A549 (cell line): Measurements from ENCODE around the gene TOMM20. TPM values are rescaled to one million over a fixed set of nuclear protein-coding genes. Genes with fewer than 3 reads are reported as not detected.

Experiments used
- ATAC-seq, 2 experiments: fragments of 200-7000 bp in 1 of 2; fragments of >200 bp in 1 of 2; cut with Nextera tagmentation in 1 of 2; cut with Tn5 transposase in 1 of 2; 3 replicates each; pipeline versions ENCODE4 v1.8.0 to v1.9.1; 2018 to 2020; ENCODE audit warnings: mild to moderate bottlenecking in 1 of 2, moderate library complexity in 1 of 2
- CTCF ChIA-PET: fragments of 300-600 bp; sonication (Branson Sonifier 250); formaldehyde crosslinking; extraction: SDS; loops from one replicate; lab custom pipeline; 2021; ENCODE audit warnings: antibody characterized with exemption, inconsistent platforms; lab: Yijun Ruan, JAX
- POLR2A ChIA-PET: fragments of 350-600 bp; formaldehyde crosslinking; extraction: SDS; loops from one replicate; lab custom pipeline; 2021; ENCODE audit warnings: antibody characterized with exemption, inconsistent platforms; lab: Yijun Ruan, JAX
- DNase-seq, 2 experiments: peaks; one replicate each; pipeline versions ENCODE4 v3.0.0 to v3.0.0-alpha.2; 2011 to 2016; ENCODE audit warnings: low read depth in 1 of 2, low spot score in 1 of 2
- FAIRE-seq: peaks from 2 replicates; lab custom pipeline; 2011; peaks lifted over from hg19 to GRCh38; lab: Jason Lieb, UNC
- H3K27ac ChIP-seq, 2 experiments: fragments of >200 bp; sonication (Bioruptor Twin); formaldehyde crosslinking; 3 replicates each; pipeline ENCODE4 v1.5.1; 2016 to 2017
- H3K4me1 ChIP-seq: fragments of >200 bp; sonication (Bioruptor Twin); formaldehyde crosslinking; 3 replicates; pipeline ENCODE4 v1.6.1; 2016
- H3K4me2 ChIP-seq: fragments of >200 bp; sonication (Bioruptor Twin); formaldehyde crosslinking; 3 replicates; pipeline ENCODE4 v1.6.1; 2016
- H3K4me3 ChIP-seq: fragments of >200 bp; sonication (Bioruptor Twin); formaldehyde crosslinking; 3 replicates; pipeline ENCODE4 v1.5.1; 2016
- H3K9me3 ChIP-seq: fragments of >200 bp; sonication (Bioruptor Twin); formaldehyde crosslinking; 3 replicates; pipeline ENCODE4 v1.6.1; 2016
- BCL3 ChIP-seq: fragments of >200 bp; sonication (Bioruptor Twin); formaldehyde crosslinking; IDR thresholded peaks from 3 replicates; pipeline ENCODE4 v1.6.1; 2016
- BHLHE40 ChIP-seq: IDR thresholded peaks from 2 replicates; pipeline ENCODE4 v1.6.1; 2012; ENCODE audit warnings: low read depth, low read length, inconsistent platforms
- ESRRA ChIP-seq: fragments of 150-350 bp; IDR thresholded peaks from 2 replicates; pipeline ENCODE4 v1.6.1; 2014; ENCODE audit warnings: mild to moderate bottlenecking, low read length, borderline replicate concordance
- HMGXB4 ChIP-seq: fragments of 250-450 bp; sonication (Bioruptor Pico); IDR thresholded peaks from 2 replicates; pipeline ENCODE4 v1.5.0; 2021; ENCODE audit warnings: mild to moderate bottlenecking, moderate library complexity, borderline replicate concordance
- HOXA7 ChIP-seq: fragments of 250-450 bp; sonication (Bioruptor Pico); IDR thresholded peaks from 2 replicates; pipeline ENCODE4 v1.5.0; 2020; ENCODE audit warnings: mild to moderate bottlenecking, moderate library complexity
- HOXB13 ChIP-seq: fragments of 250-450 bp; sonication (Bioruptor Pico); IDR thresholded peaks from 2 replicates; pipeline ENCODE4 v1.5.0; 2020; ENCODE audit warnings: low read depth, mild to moderate bottlenecking, moderate library complexity
- JUN ChIP-seq, 2 experiments: fragments of >200 bp; sonication (Bioruptor Twin); formaldehyde crosslinking; IDR thresholded peaks; 2 replicates in 1 of 2; 3 replicates in 1 of 2; pipeline ENCODE4 v1.6.1; 2016 to 2017
- KDM5A ChIP-seq: fragments of 200-600 bp; sonication (generic); IDR thresholded peaks from 2 replicates; pipeline ENCODE4 v1.6.1; 2016; ENCODE audit warnings: antibody characterized with exemption, mild to moderate bottlenecking
- MYC ChIP-seq: IDR thresholded peaks from 2 replicates; pipeline ENCODE4 v1.6.1; 2012; ENCODE audit warnings: mild to moderate bottlenecking, inconsistent platforms, low read length, improper control_type of control experiment, borderline replicate concordance
- PBX3 ChIP-seq: IDR thresholded peaks from 2 replicates; pipeline ENCODE4 v1.6.1; 2012
- RNF2 ChIP-seq: fragments of 200-600 bp; sonication (generic); IDR thresholded peaks from 2 replicates; pipeline ENCODE4 v1.6.1; 2016; ENCODE audit warnings: low read depth, mild to moderate bottlenecking, antibody characterized with exemption, moderate library complexity, borderline replicate concordance
- SREBF2 ChIP-seq: fragments of 450-650 bp; IDR thresholded peaks from 2 replicates; pipeline ENCODE4 v1.6.1; 2014; ENCODE audit warnings: mild to moderate bottlenecking, moderate library complexity
- TFCP2L1 ChIP-seq: fragments of 250-450 bp; sonication (Bioruptor Pico); IDR thresholded peaks from 2 replicates; pipeline ENCODE4 v1.5.0; 2021; ENCODE audit warnings: mild to moderate bottlenecking
- ZC3H11A ChIP-seq: fragments of 450-650 bp; IDR thresholded peaks from 2 replicates; pipeline ENCODE4 v1.6.1; 2014; ENCODE audit warnings: antibody characterized with exemption, mild to moderate bottlenecking
- WGBS: methylation state at CpG from one replicate; pipeline ENCODE4 v1.1.6; 2017; ENCODE audit errors: missing lambda C conversion rate; 5-methylcytosine and 5-hydroxymethylcytosine counted together
- polyA plus RNA-seq, 4 experiments: library from polyadenylated mRNA; depleted of rRNA in 3 of 4; stranded (reverse); fragments of >200 nt; fragmentation: RNase III in 1 of 4; extraction: RNeasy Plus Mini Kit Qiagen cat#74134 plus additional on column Dnase treatment in 1 of 4; gene quantifications; 2 replicates in 3 of 4; 3 replicates in 1 of 4; pipeline ENCODE4 v1.2.3, GENCODE V29; 2011 to 2017

Gene TOMM20
- polyA plus RNA-seq, 2 of the 4 experiments (the other 2 are of a cell fraction): 112 to 122 TPM

GRCh38 chr1:235111107-235111506, 17.5 kb downstream of the TOMM20 start:
- 94% methylated on average over 3 of the region's 3 CpGs for WGBS
- peaks cover 15% of the 10 kb centered on the region; the same call in 2 of the 3 replicates for H3K4me1 ChIP-seq
- CTCF ChIA-PET: no interaction called here
- H3K4me2 ChIP-seq: no peak overlapping the region
- H3K4me3 ChIP-seq: no peak overlapping the region
- POLR2A ChIA-PET: no interaction called here
- FAIRE-seq: no peak
- no peak overlapping the region for H3K27ac ChIP-seq
- TF ChIP-seq KDM5A (no peak), JUN (IDR thresholded peaks at IDR 0.05) (no peak)
- TF ChIP-seq, all 56 proteins: peak for 0
- no peaks in the 10 kb centered on the region for H3K9me3 ChIP-seq
- ATAC-seq (no peak), DNase-seq (no peak)

- FAIRE-seq: no peak
- peaks cover 20% of the 10 kb centered on the region; the same call in 2 of the 3 replicates for H3K4me1 ChIP-seq
- CTCF ChIA-PET: interaction anchor here (1.4 to 1.6 kb wide), 2 partner anchors 16 to 622 kb away, joined by 5 to 6 read pairs; no protein-coding TSS in a partner anchor
- 97% methylated on average over 11 of the region's 11 CpGs for WGBS
- no peak for TF ChIP-seq HMGXB4
- TF ChIP-seq RNF2: no peak
- TF ChIP-seq MYC: no peak
- TF ChIP-seq PBX3: no peak
- no peak for TF ChIP-seq ESRRA
- no peak for TF ChIP-seq BHLHE40
- TF ChIP-seq, all 56 proteins: peak for 0
- ATAC-seq (no peak), DNase-seq (no peak)
- Histone ChIP-seq H3K4me3 (no peak overlapping the region), H3K4me2 (no peak overlapping the region), H3K27ac (no peak overlapping the region), H3K9me3 (no peaks in the 10 kb centered on the region)
- POLR2A ChIA-PET: no interaction called here
These were observed 19.8 kb downstream of the TOMM20 start for GRCh38 chr1:235108876-235109275.

GRCh38 chr1:235108185-235108593, 20.4 kb downstream of the TOMM20 start:
- ChIA-PET CTCF (interaction anchor here (0.6 to 2.1 kb wide), 6 partner anchors 12 to 864 kb away, joined by 3 to 11 read pairs (median 4); no protein-coding TSS in a partner anchor), POLR2A (interaction anchor here (1.7 kb wide), 1 partner anchor 14 kb away, joined by 4 read pairs; no protein-coding TSS in a partner anchor)
- Histone ChIP-seq H3K4me2 (no peak overlapping the region), H3K9me3 (no peaks in the 10 kb centered on the region)
- WGBS: 100% methylated on average over 1 of the region's 1 CpG
- no peak for FAIRE-seq
- TF ChIP-seq TFCP2L1 (CRISPR knock-in tag) (peak; percentile 57; the same call in 1 of the 2 replicates), SREBF2 (no peak)
- TF ChIP-seq, all 56 proteins: peak for 1
- ATAC-seq (no peak), DNase-seq (no peak)
- H3K27ac ChIP-seq: no peak overlapping the region
- H3K4me3 ChIP-seq: no peak overlapping the region
- peaks cover 22% of the 10 kb centered on the region; the same call in 2 of the 3 replicates for H3K4me1 ChIP-seq

- TF ChIP-seq BCL3: no peak
- TF ChIP-seq ZC3H11A: no peak
- TF ChIP-seq HOXB13 (CRISPR knock-in tag): no peak
- no peak for TF ChIP-seq HOXA7 (CRISPR knock-in tag)
- no peak for TF ChIP-seq ESRRA
- ChIA-PET POLR2A (interaction anchor here (1.7 kb wide), 1 partner anchor 14 kb away, joined by 4 read pairs; no protein-coding TSS in a partner anchor), CTCF (interaction anchor here (0.6 to 2.6 kb wide), 7 partner anchors 9 to 864 kb away, joined by 3 to 11 read pairs (median 3); no protein-coding TSS in a partner anchor)
- Histone ChIP-seq H3K4me2 (no peak overlapping the region), H3K9me3 (no peaks in the 10 kb centered on the region), H3K4me1 (peaks cover 16% of the 10 kb centered on the region; the same call in 2 of the 3 replicates), H3K4me3 (no peak overlapping the region), H3K27ac (no peak overlapping the region)
- no peak for FAIRE-seq
- WGBS: 94% methylated on average over 16 of the region's 16 CpGs
- DNase-seq: no peak
- ATAC-seq: no peak
These were observed 21.1 kb downstream of the TOMM20 start for GRCh38 chr1:235107368-235108184.
